DOHH2 (cell line): ENCODE data around the gene LRAT.

Experiments used
- CTCF ChIP-seq: fragments of 200-600 bp; sonication (generic); IDR thresholded peaks from one replicate; pipeline ENCODE4 v1.5.1; 2014; ENCODE audit warnings: antibody characterized with exemption, mild to moderate bottlenecking, low read depth, low read length; ENCODE audit not compliant: poor library complexity, severe bottlenecking
- EZH2phosphoT487 ChIP-seq: fragments of 200-600 bp; sonication (generic); IDR thresholded peaks from 2 replicates; pipeline ENCODE4 v1.6.1; 2017; ENCODE audit warnings: borderline replicate concordance, mild to moderate bottlenecking, antibody characterized with exemption, low read length, moderate library complexity, mixed read lengths

DNA sequence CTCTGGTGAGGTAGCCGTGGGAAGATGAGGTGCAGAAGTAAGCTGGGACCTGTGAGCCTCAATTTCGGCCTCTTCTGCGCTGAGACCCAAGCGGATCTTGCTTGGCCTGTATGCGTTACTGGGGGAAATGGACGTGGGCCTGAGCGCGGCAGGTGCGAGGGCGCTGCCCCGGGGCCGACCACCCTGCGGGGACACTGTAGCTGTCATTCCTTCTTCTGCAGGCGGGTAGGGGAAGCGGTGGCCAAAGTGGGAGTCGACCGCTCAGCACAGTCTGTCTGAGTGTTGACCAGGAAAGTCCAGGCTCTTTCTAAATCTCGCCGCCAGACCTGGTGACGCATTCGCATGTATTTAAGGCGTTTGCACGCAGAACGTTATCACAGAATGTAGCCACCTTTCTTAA, 3.3 kb upstream of the LRAT start:
- TF ChIP-seq EZH2phosphoT487 = no peak
- TF ChIP-seq CTCF = no peak
